Parathyroid adenoma (tissue), 2 donors: ENCODE measurements around the gene SLC35F2.
A peak's percentile ranks its signal among the peaks of the same experiment; 100 is the strongest.

Source experiments
- H2AFZ ChIP-seq: fragments of 300-600 bp; sonication (generic); one replicate; pipeline ENCODE4 v1.7.0; 2017; ENCODE audit warnings: antibody characterized with exemption, mild to moderate bottlenecking
- H3K27ac ChIP-seq: fragments of 300-600 bp; sonication (generic); one replicate; pipeline ENCODE4 v1.7.0; 2017
- H3K27me3 ChIP-seq: fragments of 300-600 bp; sonication (generic); one replicate; pipeline ENCODE4 v1.7.0; 2017; ENCODE audit warnings: low read length; ENCODE audit not compliant: control insufficient read depth, insufficient read depth
- H3K36me3 ChIP-seq: fragments of 300-600 bp; sonication (generic); one replicate; pipeline ENCODE4 v1.7.0; 2017; ENCODE audit warnings: low read length; ENCODE audit not compliant: control insufficient read depth, insufficient read depth
- H3K4me1 ChIP-seq: fragments of 300-600 bp; sonication (generic); one replicate; pipeline ENCODE4 v1.7.0; 2017; ENCODE audit warnings: control low read depth
- H3K4me2 ChIP-seq: fragments of 300-600 bp; sonication (generic); one replicate; pipeline ENCODE4 v1.7.0; 2017; ENCODE audit warnings: low read length
- H3K4me3 ChIP-seq: fragments of 300-600 bp; sonication (generic); one replicate; pipeline ENCODE4 v1.7.0; 2017; ENCODE audit warnings: low read depth, low read length
- H3K79me2 ChIP-seq: fragments of 300-600 bp; sonication (generic); one replicate; pipeline ENCODE4 v1.7.0; 2017; ENCODE audit warnings: control low read depth
- H3K9ac ChIP-seq: fragments of 300-600 bp; sonication (generic); one replicate; pipeline ENCODE4 v1.7.0; 2017; ENCODE audit warnings: mild to moderate bottlenecking
- H3K9me3 ChIP-seq: fragments of 300-600 bp; sonication (generic); one replicate; pipeline ENCODE4 v1.7.0; 2017; ENCODE audit warnings: low read length; ENCODE audit not compliant: control insufficient read depth
- CTCF ChIP-seq: fragments of 300-600 bp; sonication (generic); IDR thresholded peaks from one replicate; pipeline ENCODE4 v1.7.0; 2017; ENCODE audit warnings: antibody characterized with exemption, mild to moderate bottlenecking
- donor health status: primary hyperparathyroidism.

The SLC35F2 gene

GRCh38 chr11:107830915-107831540 lies 27.6 kb downstream of the SLC35F2 start:
- no peak overlapping the region for H3K4me2 ChIP-seq
- H3K36me3 ChIP-seq = no peaks in the 10 kb centered on the region
- no peak overlapping the region for H3K9ac ChIP-seq
- H3K4me1 ChIP-seq = no peaks in the 10 kb centered on the region
- no peak overlapping the region for H3K4me3 ChIP-seq
- H3K27me3 ChIP-seq = no peaks in the 10 kb centered on the region
- H2AFZ ChIP-seq = peak overlapping the region; percentile 56
- no peaks in the 10 kb centered on the region for H3K9me3 ChIP-seq
- H3K27ac ChIP-seq = peak overlapping the region; percentile 92
- H3K79me2 ChIP-seq = no peaks in the 10 kb centered on the region
- TF ChIP-seq CTCF = no peak

- no peak overlapping the region for H2AFZ ChIP-seq
- no peaks in the 10 kb centered on the region for H3K79me2 ChIP-seq
- H3K36me3 ChIP-seq = no peaks in the 10 kb centered on the region
- H3K4me2 ChIP-seq = no peak overlapping the region
- no peak for TF ChIP-seq CTCF
- H3K27ac ChIP-seq = no peak overlapping the region
- no peaks in the 10 kb centered on the region for H3K9me3 ChIP-seq
- H3K27me3 ChIP-seq = no peaks in the 10 kb centered on the region
- H3K4me3 ChIP-seq = no peak overlapping the region
- H3K4me1 ChIP-seq = no peaks in the 10 kb centered on the region
- H3K9ac ChIP-seq = no peak overlapping the region
Observed at GRCh38 chr11:107827041-107827440, 31.5 kb downstream of the SLC35F2 start.

DNA sequence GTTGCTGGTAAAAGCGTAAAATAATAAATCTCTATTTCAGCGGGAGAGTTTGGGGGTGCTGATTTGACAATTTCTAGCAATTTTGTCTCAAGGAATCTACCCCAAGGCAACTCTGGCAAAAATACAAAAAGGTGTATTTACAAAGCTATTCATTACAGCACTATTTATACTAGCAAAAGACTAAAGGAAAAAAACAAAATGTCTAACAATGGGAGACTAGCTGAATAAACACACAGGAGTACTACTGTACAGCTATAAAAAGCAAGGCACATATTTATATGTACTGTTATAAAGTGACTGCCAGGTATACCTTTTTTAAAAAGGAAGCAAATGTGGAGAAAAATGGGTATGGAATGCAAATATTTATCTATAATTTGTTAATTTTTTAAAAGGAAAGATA lies 32.7 kb downstream of the SLC35F2 start:
- Histone ChIP-seq H3K4me2 (no peak overlapping the region), H3K27me3 (no peaks in the 10 kb centered on the region), H3K9me3 (no peaks in the 10 kb centered on the region), H3K9ac (no peak overlapping the region), H3K79me2 (no peaks in the 10 kb centered on the region), H2AFZ (no peak overlapping the region), H3K36me3 (no peaks in the 10 kb centered on the region), H3K4me1 (no peaks in the 10 kb centered on the region), H3K4me3 (no peak overlapping the region), H3K27ac (no peak overlapping the region)
- no peak for TF ChIP-seq CTCF

DNA sequence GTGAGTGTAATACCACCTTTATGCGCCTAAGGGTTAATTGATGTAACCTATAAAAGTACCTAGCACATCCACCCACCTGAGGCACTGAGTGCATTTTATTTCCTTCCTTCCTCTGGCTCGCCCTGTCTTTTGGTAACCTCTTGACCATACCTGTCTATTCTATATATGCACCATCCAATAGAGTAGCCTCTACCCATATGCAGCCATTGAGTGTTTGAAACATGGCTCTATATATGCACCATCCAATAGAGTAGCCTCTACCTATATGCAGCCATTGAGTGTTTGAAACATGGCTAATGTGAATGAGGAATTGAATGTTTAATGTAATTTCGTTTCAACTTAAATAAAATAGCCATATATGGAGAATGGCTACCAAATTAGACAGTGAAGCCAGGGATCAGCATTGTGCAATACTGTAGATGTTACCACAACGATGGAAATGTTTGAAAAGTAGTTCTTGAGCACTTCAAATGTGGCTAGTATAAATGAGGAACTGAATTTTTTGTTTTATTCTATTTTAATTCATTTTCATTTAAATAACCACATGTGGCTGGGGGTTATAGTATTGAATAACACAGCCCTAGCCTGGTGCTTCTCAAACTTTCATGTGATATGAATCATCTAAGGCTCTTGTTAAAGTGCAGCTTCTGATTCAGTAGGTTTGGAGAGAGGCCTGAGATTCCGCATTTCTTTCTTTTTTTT lies 33.8 kb downstream of the SLC35F2 start:
- Histone ChIP-seq H3K79me2 (no peaks in the 10 kb centered on the region), H3K9me3 (no peaks in the 10 kb centered on the region), H3K36me3 (no peaks in the 10 kb centered on the region), H3K4me1 (no peaks in the 10 kb centered on the region), H3K27ac (no peak overlapping the region), H2AFZ (no peak overlapping the region), H3K4me3 (no peak overlapping the region), H3K4me2 (no peak overlapping the region), H3K27me3 (no peaks in the 10 kb centered on the region), H3K9ac (no peak overlapping the region)
- TF ChIP-seq CTCF = no peak
